GM18520 (cell line): ENCODE data around the gene RNF19B.

Experiments used
- ATAC-seq: cut with Tn5 transposase; IDR thresholded peaks from one replicate; pipeline ENCODE4 v1.9.1; 2021; ENCODE audit not compliant: unreplicated experiment

The RNF19B gene

DNA sequence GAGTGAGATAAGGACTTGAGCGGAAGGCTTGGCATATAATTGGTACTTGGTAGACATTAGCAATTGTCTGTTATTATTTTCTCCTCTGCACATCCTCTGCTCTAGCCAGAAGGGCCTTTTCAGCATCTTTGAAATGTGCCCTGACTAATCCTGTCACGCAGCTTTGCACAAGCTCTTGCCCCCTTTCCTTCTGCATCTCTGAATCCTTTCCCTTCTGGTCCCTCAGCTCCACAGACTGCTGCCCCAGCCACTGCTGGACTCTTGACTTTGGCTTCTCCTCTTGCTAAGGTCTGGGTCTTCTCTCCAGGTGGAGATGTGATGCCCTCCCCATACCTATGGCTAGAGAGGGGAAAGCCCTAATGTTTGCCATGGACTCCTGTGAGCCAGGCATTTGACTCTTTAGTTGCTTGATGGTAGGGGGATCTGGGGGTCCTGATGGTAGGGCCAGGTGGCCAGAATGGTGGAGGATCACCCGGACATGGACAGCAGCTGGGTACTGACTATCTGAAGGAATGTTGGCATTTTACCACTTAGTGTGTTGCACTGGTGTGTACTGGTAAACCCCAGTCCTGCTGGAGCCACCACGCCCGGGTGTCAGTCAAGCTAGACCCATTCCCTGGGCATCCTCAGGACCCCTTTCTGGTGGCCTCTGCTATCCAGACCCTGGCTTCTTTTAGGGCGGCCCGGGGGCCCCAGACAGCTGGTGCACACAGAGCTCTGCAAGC is 73.9 kb downstream of the RNF19B start:
- ATAC-seq: no peak

GRCh38 chr1:32889731-32890278 is 74.8 kb downstream of the RNF19B start:
- ATAC-seq: no peak

- no peak for ATAC-seq
Observed at GRCh38 chr1:32888677-32889420, 75.8 kb downstream of the RNF19B start.

DNA sequence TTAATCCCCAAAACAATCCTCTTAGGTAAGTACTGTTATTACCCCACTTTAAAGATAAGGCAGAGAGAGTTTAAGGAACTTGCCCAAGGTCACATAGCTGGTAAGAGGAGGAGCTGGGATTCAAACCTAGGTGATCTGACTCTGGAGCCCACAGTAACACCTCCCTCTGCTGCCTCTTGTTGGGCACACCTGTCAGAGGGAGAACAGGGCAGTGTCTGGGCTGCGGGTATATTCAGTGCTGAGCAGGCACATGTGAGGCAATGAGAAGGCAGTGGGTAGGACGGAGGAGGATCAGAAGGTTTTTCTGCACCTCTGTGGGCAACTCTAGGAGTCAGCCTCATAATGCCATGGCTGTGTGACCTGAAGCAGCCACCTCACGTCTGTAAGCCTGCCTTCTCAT is 76.5 kb downstream of the RNF19B start:
- ATAC-seq: no peak

GRCh38 chr1:32887623-32888022 is 77.0 kb downstream of the RNF19B start:
- no peak for ATAC-seq

GRCh38 chr1:32886828-32887414 is 77.7 kb downstream of the RNF19B start:
- ATAC-seq: no peak
